Eye (tissue), 1 donor: Measurements from ENCODE around the gene TOX3.
A peak's percentile ranks its signal among the peaks of the same experiment; 100 is the strongest.

Source experiments
- DNase-seq: peaks from one replicate; pipeline ENCODE4 v3.0.0-alpha.2; 2015

The TOX3 gene

DNA sequence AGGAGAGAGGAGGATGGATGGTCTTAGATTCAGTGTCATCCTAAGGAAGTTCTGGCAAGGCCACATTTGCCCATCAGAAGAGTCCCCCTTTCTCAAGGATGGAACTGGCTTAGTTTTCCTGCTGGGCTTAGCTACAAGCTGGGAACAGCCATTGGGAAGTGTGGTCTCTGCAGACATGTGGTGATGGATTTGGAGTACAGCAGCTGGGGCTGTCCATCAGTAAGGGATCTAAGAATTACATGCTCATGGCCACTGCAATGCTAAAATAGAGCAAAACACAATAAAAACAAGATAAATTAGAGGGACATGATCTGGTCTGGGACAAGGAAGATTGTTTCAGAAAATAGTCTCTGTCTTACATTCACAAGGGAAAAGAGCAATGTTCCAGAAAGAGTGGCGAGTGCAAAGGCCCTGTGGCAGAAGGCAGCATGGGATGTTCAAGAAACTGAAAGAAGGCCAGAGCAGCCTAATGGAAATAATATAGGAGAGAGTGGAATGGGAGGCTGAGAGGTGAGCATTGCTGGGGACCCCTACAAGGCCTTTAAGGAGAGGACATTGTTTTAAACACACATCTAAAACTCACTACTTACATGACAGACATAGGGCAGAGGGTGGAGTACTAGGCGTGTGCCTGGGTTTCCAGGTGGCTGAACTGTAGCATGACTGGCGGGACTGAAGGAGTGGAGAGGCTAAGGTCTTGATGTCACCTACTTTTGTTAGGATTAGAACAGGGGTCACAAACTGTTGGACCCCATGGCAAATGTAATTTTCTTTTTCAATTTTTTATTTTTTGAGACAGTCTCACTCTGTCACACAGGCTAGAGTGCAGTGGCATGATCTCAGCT is 17.0 kb upstream of the TOX3 start:
- no peak for DNase-seq

DNA sequence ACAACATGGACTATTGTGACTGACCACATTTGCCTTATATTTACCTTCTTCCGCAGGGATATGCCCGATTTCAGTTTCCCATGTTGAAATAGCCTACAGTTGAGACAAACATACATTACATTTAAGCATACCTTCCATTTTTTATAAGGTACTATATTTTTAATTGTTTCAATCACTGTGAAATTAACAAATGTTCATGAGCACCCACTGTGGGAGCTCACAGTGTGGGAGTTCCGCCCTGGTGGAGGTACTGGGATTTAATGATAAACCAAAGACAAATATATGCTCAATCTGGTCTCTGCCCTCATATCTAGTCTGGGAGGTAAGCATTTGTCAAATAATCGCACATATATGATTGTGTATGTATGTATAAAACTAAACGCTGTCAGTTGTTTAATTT is 15.8 kb upstream of the TOX3 start:
- DNase-seq = no peak

DNA sequence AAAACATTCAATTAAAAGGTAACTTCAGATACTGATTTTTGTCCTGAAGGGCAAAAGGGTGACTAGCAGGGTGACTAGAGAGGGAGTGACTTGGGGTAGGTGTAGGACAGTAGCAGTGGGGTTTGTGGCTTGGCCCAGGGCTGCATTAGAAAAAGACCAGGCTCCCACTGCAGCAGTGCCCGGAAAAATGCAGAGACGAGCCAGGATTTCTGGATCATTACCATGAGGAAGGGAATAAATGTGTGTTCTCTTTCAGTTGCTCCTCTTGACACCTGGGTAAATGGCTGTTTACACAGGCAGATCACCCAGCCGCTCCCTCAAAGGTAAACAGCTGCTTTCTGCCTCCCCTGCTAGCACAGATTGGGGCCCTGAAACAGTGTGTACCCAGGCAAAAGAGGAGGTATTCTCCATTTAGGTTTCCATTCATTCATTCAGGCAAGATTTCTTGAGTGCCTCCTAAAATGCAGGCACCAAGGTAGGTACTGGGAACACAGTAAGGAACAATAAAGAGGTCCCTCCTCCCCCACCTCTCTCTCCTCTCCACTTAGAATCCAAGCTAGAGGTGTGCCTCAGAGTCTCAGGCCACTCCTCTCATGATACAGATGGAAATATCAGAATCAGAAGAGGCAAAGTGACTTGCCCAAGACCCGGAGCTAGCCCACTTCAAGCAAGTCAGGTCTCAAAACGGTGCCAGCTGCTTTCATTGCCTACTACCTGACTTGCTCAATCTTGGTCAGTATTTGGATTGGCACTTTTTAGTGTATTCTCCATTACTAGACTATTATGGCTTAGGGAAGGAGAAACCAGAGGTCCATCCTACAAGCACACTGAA is 15.2 kb upstream of the TOX3 start:
- no peak for DNase-seq

DNA sequence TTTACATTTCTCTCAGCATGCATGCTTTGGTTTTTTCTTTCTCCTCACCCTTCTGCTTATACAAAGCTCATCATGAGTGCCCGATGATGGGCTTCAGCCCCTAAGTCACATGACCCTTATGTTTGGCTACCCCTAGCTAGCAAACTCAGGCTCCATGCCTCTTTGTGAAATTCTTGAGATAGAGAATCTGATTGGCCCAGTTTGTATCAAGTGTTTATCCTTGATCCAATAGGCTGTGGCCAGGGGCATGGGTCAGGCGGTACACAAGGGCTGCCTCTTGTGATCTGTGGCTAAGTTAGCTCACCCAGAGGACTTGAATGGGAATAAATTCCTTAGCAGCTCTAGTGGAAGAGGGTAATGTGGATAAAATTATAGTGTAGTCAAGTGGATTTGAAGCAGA is 11.5 kb upstream of the TOX3 start:
- DNase-seq = no peak

DNA sequence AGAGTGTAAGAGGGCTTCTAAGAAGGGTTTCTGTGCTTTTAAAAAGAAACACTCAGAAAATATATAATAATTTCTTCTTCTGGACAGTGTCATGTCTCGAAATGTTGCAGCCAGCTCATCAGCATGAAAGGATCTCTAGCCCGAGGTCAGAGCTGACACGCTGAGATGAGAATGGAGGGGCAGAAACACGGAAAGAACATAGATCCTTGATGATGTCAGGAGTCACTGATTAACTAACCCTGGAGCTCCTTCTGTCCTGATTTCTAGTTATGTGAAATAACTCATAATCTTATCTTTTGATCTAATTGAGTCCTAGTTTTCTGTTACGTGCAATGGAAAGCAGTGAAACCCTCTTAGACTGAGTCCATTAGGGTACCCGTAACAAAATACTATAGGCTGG is 10.3 kb upstream of the TOX3 start:
- DNase-seq = no peak

DNA sequence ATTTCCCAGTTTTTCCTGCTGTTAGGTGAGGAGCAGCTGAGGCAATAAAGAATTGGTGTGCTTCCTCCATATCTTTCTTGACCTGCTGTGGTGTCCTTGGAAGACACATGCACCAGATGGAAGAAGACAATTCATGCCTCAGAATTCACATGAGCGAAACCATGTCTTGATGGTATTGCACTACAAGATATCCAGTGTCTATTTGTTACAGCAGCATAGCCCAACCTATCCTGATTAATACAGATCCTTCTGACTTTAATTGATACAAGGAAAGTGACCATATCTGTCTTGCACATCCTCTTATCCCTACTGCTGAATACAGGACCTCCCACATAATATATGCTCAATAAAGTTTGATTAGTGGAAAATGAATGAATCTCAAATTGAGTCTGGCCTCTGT is 9.1 kb upstream of the TOX3 start:
- DNase-seq = no peak

DNA sequence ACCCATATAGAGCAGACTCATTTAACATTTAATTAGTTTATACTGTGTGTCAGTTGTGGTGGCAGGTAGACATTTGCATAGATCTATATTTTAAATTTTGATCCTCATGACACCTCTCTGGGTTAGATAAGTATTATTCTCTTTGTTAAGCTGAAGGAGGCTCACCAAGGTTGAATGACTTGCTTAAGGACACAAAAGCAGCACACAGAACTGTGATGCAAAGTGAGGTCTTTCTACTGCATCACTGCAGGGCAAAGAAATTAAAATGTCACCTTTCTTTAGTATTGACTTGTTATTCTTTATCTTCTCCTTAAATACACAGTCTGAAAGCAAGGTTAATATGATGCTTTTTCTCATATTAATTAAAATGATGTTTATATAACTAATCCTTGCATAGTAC is 8.6 kb upstream of the TOX3 start:
- no peak for DNase-seq

DNA sequence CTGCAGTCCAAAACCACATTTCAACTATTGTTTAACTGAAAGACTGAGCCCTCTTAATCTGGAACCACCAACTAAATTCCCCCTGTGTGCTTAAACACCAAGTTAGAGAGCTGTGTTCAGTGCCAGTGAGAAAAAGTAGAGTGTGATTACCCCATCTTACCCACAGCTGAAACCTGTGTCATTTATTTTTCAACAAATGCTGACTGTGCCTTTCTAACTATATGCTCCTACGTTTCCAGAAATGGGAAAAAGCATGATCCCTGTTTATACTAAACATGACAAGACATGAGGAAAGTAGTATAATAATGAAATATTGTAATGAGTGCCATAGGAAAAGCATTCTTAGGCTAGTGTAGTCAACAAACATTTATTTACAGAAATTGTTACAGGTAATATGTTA is 7.4 kb upstream of the TOX3 start:
- no peak for DNase-seq

DNA sequence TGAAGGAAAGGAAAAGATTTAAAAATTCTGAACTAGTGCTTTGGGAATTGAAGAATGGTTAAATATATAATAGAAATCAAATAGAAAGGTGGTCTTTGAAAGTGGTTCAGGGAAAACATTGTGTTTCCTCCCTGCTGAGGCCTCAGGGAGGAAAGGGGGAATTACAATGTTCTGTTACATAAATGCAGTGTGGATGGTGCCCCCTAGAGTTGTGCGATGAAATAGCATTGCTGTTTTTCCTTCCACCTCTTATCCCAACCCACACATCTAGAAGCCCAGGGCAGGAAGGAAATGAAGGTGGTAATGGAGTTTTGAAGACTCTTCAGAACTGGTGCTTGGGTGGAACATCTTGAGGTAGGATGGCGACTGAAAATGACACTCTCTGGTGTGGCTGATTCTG is 6.4 kb upstream of the TOX3 start:
- no peak for DNase-seq

DNA sequence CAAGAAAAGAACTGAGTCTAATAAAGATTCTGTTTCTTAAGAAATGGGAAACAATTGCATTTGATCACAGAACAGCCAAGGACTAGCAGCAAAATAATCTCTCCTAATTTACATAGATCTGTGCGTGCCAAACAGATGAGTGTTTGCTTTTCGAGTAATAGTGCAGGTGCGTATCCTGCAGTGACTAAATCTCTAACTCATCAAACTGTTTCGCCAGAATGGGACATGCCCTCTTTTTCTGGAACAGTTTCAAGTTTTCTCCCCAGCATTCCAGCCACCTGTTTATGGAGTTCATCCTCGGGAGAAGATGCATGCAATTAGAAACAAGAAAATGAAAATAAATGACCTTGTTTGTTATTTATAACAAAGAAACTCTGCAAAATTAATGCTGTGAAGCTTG is 5.7 kb upstream of the TOX3 start:
- DNase-seq = peak; percentile 12

DNA sequence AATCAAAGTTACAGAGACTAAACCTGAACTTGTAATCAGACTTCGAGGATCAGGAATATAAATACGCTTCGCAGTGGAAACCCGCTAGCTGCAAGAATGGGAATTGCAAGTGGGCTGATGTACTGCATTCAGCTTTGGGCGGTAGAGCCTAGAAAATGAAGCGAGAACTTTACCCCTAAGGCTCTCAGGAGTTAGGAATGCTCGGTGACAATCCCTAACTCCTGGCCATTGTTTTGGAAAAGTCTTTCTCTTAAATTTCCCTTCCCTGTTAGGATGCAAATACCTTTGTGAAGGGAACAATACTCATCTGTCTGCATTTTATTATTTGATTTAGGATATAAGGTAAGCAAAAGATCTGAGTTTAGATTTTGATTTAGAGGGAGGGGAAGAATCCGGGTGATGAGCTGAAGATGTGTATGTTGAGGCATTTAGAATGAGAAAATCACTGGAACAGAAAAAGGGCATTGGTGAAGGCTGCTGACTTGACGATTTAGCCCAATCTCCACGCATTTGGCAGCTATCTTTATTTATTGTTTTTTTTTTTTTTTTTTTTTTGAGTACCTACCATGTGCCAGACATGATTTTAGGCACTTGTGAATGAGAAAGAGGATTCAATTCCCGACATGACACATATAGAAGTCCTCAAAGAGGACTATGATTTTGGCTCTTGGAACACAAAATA is 2.2 kb upstream of the TOX3 start:
- peak; percentile 73 for DNase-seq

DNA sequence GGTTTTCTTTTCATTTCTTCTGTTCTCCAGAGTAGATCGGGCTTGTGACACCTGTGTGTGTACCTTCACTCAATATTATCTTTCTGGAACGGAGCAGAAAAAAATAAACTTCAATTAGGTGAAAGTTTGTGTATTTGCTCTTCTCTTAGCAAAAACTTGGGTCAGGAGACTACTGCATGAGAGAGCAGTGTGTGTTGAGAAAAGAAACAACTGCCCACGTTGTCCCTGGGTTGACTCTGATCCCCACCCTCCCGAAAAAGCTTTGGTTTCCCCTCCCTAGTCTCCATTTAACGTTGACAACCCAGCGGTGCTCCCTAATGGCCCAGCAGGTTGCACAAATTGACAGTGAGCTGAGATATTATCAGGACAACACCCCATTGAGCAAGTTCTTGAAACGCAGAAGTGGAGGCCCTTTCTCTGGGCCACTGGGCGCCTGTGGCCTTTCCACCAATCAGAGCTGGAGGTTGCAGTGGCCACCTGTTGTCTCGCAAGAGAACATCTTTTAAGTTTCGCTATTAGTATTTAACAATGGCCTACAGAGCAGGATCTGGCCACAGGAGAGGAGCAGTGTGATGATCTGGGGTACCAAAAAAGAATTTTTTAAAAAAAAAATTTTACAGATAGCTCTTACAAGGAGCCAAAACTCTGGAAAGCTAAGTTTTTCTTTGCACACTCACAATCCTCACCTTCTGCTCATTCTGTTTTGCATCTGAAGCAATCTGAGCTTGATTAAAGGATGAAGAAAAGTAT is 1.5 kb upstream of the TOX3 start:
- DNase-seq = peak; percentile 54

DNA sequence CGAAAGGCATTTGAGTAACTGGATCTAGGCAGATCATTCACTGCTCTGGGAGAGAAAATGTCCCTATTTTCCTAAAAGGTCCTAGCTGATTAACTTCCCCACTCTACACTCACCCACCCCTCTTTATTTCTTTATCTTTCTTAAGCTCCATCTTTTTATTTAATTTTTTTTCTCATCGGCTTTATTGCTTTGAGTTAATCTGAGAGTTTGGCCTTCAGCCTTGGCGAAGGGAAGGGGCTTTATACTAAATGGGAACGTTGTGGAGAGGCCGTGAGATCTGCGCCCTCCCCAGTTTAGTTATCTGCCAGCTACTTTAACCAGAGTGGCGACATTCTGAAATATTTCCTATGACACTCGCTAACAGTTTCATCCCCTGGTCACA is 882 bp upstream of the TOX3 start:
- no peak for DNase-seq

DNA sequence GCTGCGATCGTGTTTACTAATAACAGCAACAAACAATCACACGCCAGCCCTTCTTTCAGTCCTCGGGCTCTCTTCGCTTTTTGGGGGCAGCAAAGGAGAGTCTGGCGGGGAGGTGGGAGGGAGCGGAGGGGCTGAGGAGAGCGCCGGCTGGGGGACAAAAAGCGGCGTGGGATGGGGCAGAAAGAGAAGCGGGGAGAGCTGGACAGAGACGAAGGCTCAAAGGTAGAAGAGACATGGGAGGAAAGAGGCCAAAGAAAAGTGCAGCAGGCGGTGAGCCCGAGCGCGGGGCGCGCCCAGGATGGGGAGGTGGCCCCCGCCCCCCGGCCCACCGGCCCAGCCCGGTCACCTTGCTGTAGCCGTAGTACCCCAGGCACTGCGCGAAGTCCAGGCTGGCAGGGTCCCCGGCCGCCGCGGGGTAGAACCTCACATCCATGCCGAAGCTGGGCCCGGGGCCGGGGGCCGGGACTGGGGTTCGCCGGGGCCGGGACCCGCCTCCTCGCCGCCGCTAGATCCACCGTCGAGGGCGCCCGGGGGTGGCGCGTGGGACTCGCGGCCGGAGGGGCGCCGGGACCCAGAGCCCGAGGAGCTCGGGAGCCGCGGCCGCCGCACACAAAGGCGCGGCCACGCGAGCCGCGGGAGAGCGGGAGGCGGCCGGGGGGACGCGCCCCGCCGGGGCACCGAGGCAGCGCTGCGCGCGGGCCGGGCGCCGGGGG is 496 bp downstream of the TOX3 start:
- DNase-seq = peak; percentile 68

DNA sequence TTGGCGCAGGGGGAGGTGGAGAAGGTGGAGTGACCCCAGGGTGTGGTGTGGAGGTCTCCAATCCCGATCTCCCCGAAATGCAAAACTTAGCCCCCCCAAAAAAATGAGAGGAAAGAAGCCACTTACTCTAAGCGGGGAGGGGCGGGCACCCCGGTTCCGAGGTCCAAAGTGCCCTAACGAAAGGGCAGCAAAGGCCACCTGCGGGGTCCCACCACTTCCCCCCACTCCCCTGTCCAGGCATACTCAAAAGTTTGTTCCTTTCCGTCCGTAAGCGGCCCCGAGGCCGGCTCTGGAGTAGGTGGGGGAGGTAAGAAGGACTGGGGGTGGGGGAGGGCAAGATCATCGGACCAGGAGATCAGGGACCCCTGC is 1.1 kb downstream of the TOX3 start:
- no peak for DNase-seq

DNA sequence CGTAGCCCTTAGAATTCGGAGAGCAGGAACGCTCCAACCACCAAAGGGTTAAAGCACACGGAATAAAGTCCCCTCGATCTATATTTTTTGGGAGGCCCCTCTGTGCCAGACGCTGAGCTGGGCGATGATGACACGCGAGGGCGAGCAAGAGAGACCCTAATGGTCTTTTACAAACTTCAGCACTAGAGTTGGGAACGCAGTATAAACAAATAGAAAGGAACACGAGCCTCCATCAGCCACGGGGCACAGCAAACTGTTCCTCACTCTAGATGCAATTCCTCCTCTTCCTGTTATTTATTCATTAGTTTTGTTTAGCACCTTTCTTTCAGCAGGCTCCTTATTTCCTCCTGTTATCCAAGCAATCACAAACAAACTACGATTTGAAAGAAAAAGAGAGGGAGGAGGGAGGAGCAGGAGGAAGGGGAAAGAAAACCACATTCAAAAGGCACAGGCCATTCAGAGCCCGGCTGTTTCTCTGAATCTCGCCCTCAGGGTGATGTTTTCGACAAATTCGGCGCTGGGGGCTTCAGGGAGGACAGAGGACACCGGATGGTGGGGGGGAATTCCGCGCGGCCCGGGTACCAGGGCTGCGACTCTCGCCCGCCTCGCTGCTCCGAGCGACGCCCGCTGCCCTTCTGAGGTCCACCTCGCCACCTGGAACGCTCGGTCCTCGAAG is 1.6 kb downstream of the TOX3 start:
- DNase-seq = peak; percentile 68

DNA sequence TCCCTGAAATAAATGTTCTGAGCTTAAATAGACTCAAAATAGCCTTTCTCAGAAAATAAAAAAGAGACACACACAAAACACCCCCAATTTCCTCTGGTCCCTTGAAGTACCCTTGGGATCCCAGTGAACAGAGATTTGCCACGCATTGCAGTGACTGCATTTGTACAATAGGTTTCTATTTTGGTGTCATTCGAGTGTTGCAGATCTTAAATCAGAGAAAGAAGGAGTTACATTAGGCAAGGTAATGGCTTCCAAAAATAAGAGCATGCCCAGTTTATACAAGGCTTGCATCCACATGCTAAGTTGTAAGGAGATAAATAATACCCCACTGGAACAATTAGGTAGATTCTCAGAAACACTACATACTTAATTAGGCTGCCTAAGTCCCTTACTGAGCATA is 2.2 kb downstream of the TOX3 start:
- DNase-seq = peak; percentile 31

DNA sequence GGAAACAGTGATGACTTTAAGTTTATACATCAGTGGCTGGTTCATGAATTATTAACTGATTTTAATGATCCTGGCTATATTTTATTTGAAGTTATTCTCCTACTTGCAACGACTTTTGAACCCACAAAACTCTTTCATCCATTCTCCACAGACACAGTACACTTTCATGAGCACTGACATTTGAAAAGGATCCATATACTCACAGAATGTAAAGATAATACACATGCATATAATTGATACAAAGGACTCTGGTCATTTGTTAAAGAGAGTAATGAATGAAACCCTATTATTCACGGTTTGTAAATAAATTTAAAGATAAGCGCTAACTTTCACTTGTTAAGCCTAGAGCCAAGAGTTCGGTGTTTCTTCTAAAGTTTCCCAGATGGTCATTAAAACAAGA is 3.3 kb downstream of the TOX3 start:
- DNase-seq = no peak

DNA sequence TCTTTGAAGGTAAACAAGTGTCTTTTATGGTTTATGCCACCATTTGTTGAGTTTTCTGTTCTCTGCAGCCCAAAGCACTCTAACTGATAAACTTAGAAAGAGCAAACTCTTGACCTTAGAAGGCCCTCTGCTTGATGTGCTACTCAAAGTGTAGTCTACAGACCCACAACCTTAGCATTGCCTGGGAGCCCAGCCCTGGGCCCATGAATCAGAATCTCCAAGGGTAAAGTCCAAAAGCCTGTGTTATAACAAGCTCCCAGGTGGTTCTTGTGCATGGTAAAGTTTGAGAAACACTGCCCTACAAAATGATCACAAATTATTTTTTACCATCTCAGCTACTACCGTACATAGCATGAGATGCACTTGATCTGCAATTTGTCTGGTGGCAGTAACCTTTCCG is 6.0 kb downstream of the TOX3 start:
- no peak for DNase-seq

DNA sequence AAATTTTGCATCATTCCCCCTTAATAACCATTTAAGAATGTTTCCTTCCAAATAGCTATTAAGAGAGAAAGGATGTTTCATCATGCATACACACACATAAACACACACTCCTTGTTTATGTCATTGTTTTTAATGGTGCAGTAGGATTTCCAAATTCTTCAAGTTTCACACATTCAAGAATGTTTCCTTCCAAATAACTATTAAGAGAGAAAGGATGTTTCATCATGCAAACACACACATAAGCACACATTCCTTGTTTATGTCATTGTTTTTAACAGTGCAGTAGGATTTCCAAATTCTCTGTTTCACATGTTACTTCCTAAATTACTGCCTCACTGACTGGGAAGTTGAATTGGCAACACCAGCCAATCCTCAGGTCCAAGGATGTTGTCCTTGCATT is 7.8 kb downstream of the TOX3 start:
- no peak for DNase-seq

DNA sequence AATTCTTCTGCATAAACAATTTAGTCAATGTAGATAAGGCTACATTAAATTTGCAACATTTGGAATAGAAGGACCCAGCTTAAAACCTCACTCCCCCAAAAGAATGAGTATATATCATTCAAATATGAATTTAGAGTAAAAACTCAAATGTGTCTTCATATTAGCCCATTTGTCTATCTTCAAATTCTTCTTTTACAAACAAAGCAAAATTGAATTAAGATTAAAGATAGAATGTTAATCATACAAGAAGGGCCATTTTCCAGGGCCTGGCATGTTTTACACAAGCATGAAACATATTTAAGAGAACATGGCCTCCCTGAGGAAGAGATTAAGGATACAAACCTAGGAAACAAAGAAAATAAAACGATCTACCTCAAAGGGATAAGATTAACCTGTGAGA is 8.4 kb downstream of the TOX3 start:
- DNase-seq = no peak

DNA sequence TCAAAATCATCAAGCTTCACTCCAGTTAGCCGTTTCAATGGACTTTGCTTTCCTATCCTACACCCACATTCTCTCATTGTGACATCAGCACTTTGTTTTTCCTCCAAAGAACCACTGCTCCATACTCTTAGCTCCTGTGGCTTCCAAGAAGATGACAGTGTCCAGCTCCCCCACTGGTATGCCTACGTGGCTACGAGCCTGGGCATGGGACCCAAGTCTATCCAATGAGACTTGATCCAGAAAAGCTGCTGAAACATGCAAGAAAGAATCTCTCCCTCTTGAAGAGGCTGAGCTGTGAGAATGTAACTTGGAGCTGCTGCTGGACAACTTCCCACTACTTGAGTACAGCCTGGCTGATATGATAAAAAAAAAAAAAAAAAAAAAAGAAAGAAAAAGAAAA is 9.4 kb downstream of the TOX3 start:
- DNase-seq = no peak
